Measurements from ENCODE around the gene ZNF584.
"Not testable (repeated sequence)": the region's sequence is repeated elsewhere in the genome, so short reads cannot be mapped to it uniquely, and the experiment has no call there.

The ZNF584 gene

GRCh38 chr19:58408152-58409009 is at the start of gene ZNF584:
Gene ZNF584 (plus strand): TSS chr19:58408649. CDS start chr19:58409148, 499 bp downstream.
- peak; percentile 45 for DNase-seq

DNA sequence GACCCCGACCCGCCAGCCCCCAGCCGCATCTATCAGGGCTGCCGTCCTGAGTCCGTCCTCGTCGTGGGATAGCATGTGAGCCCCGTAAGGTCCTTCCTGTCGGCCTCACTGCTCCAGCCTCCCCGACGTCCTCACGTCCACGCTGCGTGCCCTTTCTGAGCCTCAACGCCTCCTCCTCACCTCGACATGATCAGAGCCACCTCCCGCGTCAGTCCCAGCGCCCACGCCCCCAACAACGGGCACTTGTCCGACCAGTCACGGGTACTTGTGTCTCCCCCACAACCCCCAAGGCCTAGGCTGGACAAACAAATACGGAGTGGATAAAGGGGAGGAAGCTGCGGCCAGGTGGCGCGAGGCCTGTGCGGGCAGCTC is 46.6 kb upstream of the ZNF584 start:
- no peak for DNase-seq

GRCh38 chr19:58362272-58362994 is 46.0 kb upstream of the ZNF584 start, which contains the start of gene ZNF497:
Gene ZNF497 (minus strand): TSS chr19:58362751. CDS start chr19:58357635, 5,116 bp downstream.
- DNase-seq: peak; percentile 87

- DNase-seq: no peak
Observed at GRCh38 chr19:58364146-58364545, 44.3 kb upstream of the ZNF584 start.

- no peak for DNase-seq
Observed at GRCh38 chr19:58366585-58367430, 41.6 kb upstream of the ZNF584 start.

- DNase-seq: no peak
Observed at GRCh38 chr19:58367698-58368454, 40.6 kb upstream of the ZNF584 start.

DNA sequence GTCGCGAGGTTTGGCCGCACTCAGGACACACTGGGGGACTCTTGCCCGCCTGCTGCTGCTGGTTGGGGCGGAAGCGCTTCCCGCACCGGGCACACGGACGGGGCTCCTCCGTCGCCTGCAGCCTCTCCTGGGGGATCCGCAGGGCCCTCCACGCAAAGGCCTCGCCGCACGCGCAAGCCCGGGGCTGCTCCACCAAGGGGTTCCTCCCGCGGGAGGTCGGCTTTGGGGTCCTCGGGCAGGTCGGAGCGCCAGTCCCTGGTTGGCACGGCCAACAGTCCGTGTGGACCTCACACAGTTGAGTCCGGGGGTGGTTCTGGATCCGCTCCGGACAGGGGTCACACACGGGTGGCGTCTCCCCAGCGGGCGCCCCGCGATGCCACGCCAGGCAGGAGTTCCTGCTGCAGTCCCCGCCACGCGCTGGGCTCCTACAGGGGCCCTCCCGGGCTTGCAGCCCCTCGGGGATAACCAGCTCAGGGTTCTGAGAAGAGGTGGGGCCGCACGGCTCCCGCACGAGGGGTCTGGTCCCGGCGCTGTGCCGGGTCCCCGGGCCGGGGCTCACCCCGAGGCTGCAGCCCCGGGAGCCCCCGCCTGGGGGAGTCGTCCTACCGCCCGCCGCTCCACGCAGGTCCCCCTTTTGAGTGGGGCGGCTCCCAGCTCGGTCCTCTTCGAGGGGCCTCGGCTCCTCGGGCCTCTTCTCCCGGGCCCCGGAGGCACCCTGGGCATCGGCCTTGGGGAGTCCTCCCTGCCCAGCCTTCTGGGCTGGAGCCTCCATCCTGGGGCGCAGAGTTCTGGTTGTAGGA is 39.7 kb upstream of the ZNF584 start:
- DNase-seq: no peak

DNA sequence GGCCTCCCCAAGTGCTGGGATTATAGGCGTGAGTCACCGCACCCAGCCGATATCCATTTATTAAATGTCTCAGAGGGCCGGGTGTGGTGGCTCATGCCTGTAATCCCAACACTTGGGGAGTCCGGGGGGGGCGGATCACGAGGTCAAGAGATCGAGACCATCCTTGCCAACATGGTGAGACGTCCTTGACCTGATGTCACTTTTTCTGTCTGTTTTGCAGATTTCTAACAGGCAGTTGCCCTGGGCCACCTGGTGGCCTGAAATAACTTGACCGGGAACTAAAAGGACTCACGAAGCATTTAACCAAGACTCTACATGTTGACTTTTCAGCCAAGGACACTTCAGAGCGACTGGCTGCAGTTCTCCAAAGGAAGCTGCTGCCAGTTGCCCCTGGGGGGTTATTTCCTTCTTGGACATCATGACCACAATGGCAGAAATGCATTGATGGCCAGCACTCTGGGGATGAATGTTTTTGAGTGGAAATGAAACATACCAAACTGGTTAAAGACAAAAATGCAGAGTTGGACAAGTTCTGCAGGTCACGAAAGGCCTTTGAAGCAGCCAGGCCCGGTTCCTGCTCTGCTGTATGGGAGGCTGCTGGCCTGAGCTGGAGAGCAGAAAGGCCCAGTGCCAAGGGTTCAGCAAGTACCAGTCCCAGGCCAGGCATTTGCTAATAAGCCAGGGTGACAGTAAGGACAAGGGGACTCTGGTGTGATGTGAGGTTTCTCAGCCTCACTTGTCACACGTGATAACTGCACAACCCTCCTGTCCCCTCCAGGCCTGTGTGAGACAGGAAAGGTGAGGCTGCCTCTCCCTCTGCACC is 35.9 kb upstream of the ZNF584 start:
- no peak for DNase-seq

GRCh38 chr19:58374200-58374599 is 34.2 kb upstream of the ZNF584 start:
- no peak for DNase-seq

GRCh38 chr19:58376724-58377123 is 31.7 kb upstream of the ZNF584 start:
- DNase-seq: not testable (repeated sequence)

DNA sequence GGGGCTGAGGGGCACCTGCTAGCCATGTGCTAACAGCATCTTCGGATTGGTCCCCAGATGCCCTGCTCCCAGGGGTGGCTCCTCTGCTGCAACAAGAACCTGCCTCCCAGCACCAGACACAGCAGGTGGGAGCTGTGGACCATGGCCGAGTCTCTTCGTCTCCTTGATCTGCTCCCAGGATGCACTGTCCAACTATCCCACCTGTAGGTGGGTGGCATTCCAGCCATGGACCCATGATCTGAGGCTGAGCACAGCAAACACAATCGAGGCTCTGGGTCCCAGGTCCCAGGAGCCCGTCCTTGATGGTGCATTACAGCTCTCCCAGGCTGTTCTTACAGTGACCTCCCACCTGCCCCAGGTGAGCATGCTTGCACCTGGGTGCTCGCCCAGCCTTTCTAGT is 29.2 kb upstream of the ZNF584 start:
- no peak for DNase-seq

GRCh38 chr19:58380037-58380661 is 28.3 kb upstream of the ZNF584 start:
- DNase-seq: no peak

DNA sequence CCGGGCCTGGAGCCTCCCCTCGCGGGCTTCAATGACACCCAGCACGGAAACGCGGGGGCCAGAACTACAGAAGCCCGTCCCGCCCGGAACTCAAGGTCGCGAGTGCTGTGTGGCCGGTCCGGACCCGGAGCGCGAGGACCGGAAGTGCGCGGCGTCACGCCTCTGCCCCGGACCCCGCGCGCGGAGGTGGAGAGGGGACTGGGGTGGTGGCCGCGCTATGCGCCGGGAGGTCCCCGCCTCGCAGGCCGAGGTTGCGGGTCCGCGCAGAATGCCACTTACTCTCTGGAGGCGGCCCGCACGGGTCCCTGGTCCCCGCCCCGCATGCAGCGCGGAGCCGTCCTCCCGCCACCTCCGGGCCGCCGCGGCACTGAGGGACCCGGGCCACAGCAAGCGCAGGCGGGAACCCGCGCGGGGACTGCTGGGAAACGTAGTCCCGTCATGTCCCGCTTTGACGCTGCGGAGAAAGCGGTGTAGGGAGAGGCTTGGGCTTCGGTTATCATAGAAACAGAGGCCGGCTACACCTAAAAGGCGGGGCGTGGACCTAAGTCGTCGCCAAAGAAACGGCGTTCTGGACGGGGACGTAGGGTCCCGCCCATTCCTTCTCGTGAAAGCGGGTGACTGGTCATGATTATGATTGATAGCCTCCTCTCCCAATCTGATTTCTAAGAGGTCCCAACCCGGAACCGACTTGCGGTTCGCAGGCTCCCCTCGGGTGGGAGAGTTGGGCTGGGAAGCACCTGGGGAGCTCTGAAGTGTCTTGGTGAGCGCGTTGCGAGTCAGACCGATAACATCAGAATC is 27.6 kb upstream of the ZNF584 start, which contains the start of gene ZNF837:
Gene ZNF837, minus strand, starts transcription at position 369 of the 798 bp plus-strand sequence. CDS start 11,698 bp downstream, outside the sequence.
- peak; percentile 93 for DNase-seq

DNA sequence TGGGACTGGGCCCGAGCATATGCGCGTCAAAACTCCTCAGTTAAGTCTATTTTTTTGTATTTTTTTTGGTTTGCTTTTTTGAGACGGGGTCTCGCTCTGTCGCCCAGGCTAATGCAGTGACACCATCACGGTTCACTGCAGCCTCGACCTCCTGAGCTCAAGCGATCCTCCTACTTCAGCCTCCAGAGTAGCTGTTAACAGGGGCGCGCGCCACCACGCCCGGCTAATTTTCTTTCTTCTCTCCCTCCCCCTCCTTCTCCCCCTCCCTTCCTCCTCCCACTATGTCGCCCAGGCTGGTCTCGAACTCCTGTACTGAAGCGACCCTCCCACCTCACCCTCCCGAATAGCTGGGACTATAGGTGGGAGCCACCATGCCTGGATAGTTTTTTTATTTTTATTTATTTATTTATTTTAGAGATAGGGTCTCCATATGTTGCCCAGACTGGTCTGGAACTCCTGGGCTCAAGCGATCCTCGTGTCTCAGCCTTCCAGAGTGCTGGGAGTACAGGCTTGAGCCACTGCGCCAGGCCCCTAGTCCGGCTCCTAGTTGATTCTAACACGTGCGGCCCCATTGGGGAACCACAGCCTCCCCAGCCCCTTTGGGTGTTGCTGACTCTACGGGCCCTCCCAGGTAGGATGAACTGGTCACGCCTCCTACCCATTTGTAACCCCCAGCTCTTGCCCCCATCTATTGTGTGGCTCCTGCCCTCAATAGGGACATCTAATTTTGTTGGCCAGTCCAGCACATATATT is 26.8 kb upstream of the ZNF584 start:
- no peak for DNase-seq

GRCh38 chr19:58382997-58383603 is 25.3 kb upstream of the ZNF584 start:
- DNase-seq: no peak

DNA sequence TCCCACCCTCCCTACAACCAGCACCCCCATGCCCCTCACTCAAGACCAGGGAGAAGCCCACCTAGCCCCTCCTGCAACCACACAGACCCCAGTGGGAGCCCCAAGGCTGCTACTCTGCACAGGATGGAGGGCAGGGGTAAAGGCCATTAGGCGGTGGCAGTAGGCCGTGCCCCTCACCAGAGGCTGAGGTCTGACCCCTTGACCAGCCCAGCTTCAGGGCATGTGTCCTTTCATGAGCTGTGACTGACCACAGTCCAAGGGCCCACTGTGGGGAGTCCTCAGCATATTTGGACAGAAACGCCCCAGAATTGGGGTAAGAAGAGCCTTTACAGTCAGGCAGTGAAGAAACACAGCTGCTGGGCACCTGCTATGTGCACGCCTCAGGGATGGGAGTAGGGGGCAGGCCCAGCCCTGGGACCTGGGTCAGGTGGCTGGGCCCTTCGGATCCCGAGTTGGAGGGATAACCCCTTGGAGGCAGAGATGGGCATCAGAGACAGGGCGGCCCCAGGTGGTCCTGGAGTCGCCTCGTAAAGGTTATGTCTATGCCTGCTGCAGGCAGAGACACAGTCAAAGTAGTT is 23.0 kb upstream of the ZNF584 start:
- no peak for DNase-seq

DNA sequence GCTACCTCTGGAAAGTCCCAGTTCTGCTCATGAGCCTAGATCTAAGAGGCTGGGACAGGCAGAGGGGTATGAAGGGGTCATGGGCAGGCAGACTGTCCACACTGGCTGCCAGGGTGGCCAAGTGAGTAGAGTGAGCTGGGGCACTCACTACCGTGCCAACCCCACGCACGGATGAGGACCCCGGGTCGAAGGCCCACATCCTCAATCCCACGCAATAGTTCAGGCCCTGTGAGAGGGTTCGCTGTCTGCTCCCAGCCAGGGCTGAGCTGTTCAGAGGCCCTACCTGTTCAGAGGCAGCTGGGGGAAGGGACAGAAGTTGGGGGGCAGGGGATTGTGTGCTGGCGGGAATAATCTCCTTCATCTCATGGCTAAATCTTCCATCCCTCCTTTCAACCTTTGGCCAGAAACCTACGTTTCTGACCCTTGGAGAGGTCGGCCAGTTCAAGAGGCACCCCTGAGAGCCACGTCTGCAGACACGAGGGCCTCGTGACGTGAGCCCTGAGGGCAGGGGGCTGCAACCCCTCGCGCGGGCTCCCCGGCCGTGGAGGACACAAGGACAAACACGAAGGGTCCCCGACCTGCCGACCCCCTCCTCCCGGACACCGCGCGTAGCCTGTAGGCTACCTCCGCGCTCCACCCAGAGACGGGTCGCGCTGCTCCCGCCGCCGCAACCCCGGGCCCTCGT is 22.4 kb upstream of the ZNF584 start:
- no peak for DNase-seq

Data from NCI-H1417 treated with DMSO at 0.1 percent for 48 hours (cell line).